PC-9 (cell line): ENCODE data around the gene HCFC1R1. TPM values are rescaled to one million over a fixed set of nuclear protein-coding genes. Genes with fewer than 3 reads are reported as not detected.

Experiments
- BruUV-seq: library from RNA; stranded (reverse); fragments of 400-500 nt; replicated peaks from 2 replicates; lab custom pipeline; 2021; lab: Mats Ljungman, UMichigan
- CTCF ChIA-PET: fragments of 300-600 bp; sonication (Branson Sonifier 250); formaldehyde crosslinking; loops from one replicate; lab custom pipeline; 2022; ENCODE audit warnings: antibody characterized with exemption; lab: Charles Lee
- POLR2A ChIA-PET: fragments of 300-600 bp; sonication (Branson Sonifier 250); formaldehyde crosslinking; loops from one replicate; lab custom pipeline; 2022; ENCODE audit warnings: antibody characterized with exemption; ENCODE audit not compliant: unreplicated experiment; lab: Charles Lee
- DNase-seq, 2 experiments: peaks; one replicate each; pipeline versions ENCODE4 v3.0.0 to v3.0.0-alpha.2; 2015 to 2022; ENCODE audit warnings: mixed read lengths in 1 of 2
- H2AFZ ChIP-seq: fragments of 200-600 bp; sonication (generic); 2 replicates; pipeline ENCODE4 v1.8.1; 2017; ENCODE audit warnings: antibody characterized with exemption
- H3F3A ChIP-seq: fragments of 200-600 bp; sonication (generic); 2 replicates; pipeline ENCODE4 v1.8.1; 2017; ENCODE audit warnings: antibody characterized with exemption, mild to moderate bottlenecking, low read depth; ENCODE audit not compliant: insufficient read depth
- H3K27ac ChIP-seq: fragments of 200-600 bp; sonication (generic); 2 replicates; pipeline ENCODE4 v1.6.1; 2016; ENCODE audit warnings: mixed run types
- H3K27me3 ChIP-seq: fragments of 200-600 bp; sonication (generic); 2 replicates; pipeline ENCODE4 v1.6.1; 2016; ENCODE audit warnings: low read depth, mixed run types; ENCODE audit not compliant: insufficient read depth
- H3K36me3 ChIP-seq: fragments of 200-600 bp; sonication (generic); 2 replicates; pipeline ENCODE4 v1.6.1; 2016; ENCODE audit warnings: low read depth, mixed run types
- H3K4me1 ChIP-seq: fragments of 200-600 bp; sonication (generic); replicated peaks from 2 replicates; pipeline ENCODE4 v1.6.1; 2016; ENCODE audit warnings: mixed run types; ENCODE audit not compliant: insufficient read depth
- H3K4me2 ChIP-seq: fragments of 200-600 bp; sonication (generic); 2 replicates; pipeline ENCODE4 v1.6.1; 2017; ENCODE audit warnings: mixed run types
- H3K4me3 ChIP-seq: fragments of 200-600 bp; sonication (generic); 2 replicates; pipeline ENCODE4 v1.6.1; 2016; ENCODE audit warnings: mixed run types
- H3K79me2 ChIP-seq: fragments of 200-600 bp; sonication (generic); 2 replicates; pipeline ENCODE4 v1.6.1; 2017; ENCODE audit warnings: low read depth, mixed run types
- H3K9me2 ChIP-seq: fragments of 200-600 bp; sonication (generic); 2 replicates; pipeline ENCODE4 v1.8.1; 2017; ENCODE audit warnings: mild to moderate bottlenecking; ENCODE audit not compliant: insufficient read depth
- H3K9me3 ChIP-seq: fragments of 200-600 bp; sonication (generic); 2 replicates; pipeline ENCODE4 v1.8.1; 2016; ENCODE audit warnings: low read depth; ENCODE audit not compliant: insufficient read depth
- H4K20me1 ChIP-seq: fragments of 200-600 bp; sonication (generic); 2 replicates; pipeline ENCODE4 v1.8.1; 2017; ENCODE audit not compliant: insufficient read depth
- EZH2 ChIP-seq: fragments of 200-600 bp; sonication (generic); IDR thresholded peaks from 2 replicates; pipeline ENCODE4 v1.8.0; 2017; ENCODE audit warnings: antibody characterized with exemption, low read depth
- intact Hi-C: fragments of 100-400 bp; cut with micrococcal nuclease; formaldehyde crosslinking; loops from one replicate; pipeline ENCODE4 v1.10.0; 2022; ENCODE audit not compliant: unreplicated experiment
- total RNA-seq: library from RNA; stranded (reverse); gene quantifications from 2 replicates; pipeline ENCODE4 v1.2.3, GENCODE V29; 2021
- TF ChIP-seq, protein P1 (sequence below): fragments of 200-600 bp; sonication (generic); conservative IDR thresholded peaks from 2 replicates; pipeline ENCODE4 v1.6.1; 2017; ENCODE audit warnings: mixed run types, antibody characterized with exemption, mild to moderate bottlenecking, moderate library complexity

The HCFC1R1 gene
- total RNA-seq, 1 experiment from 2014 or later, result 118 TPM

DNA sequence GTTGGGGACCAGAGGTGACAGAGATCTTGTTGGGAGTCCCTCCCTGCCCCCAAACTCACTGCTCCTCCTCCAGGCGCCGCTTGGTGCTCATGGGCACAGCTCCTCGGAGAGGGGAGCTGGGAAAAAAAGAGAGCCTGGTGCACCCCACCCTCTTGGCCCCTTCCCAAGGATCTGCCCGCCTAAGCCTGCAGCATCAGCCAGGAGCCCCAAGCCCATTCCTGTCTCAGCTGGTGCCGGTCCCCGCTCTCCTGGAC is 400 bp downstream of the HCFC1R1 start:
- peaks cover 28% of the 10 kb centered on the region for H3K79me2 ChIP-seq
- peaks cover 13% of the 10 kb centered on the region for H3K4me1 ChIP-seq
- intact Hi-C loops, result loop anchor here (1.0 to 2.0 kb wide), 2 partner anchors 43 to 53 kb away; partner anchors contain the start of gene PKMYT1
- no peak overlapping the region for H2AFZ ChIP-seq
- peaks cover 51% of the 10 kb centered on the region for H3F3A ChIP-seq
- H3K9me3 ChIP-seq, result no peaks in the 10 kb centered on the region
- peaks cover 10% of the 10 kb centered on the region for H4K20me1 ChIP-seq
- H3K4me2 ChIP-seq, result peak overlapping the region; percentile 100
- peaks cover 11% of the 10 kb centered on the region for H3K36me3 ChIP-seq
- BruUV-seq, result no TSS peak
- H3K27ac ChIP-seq, result peak overlapping the region; percentile 97
- ChIA-PET CTCF (interaction anchor here (0.6 to 1.8 kb wide), 3 partner anchors 16 to 34 kb away, joined by 3 to 8 read pairs (median 4); no protein-coding TSS in a partner anchor), POLR2A (interaction anchor here (0.6 to 5.1 kb wide), 13 partner anchors 8 to 1441 kb away, joined by 3 to 87 read pairs (median 5); partner anchors contain the start of genes CLDN9 and ZNF213)
- TF ChIP-seq, protein P1, sequence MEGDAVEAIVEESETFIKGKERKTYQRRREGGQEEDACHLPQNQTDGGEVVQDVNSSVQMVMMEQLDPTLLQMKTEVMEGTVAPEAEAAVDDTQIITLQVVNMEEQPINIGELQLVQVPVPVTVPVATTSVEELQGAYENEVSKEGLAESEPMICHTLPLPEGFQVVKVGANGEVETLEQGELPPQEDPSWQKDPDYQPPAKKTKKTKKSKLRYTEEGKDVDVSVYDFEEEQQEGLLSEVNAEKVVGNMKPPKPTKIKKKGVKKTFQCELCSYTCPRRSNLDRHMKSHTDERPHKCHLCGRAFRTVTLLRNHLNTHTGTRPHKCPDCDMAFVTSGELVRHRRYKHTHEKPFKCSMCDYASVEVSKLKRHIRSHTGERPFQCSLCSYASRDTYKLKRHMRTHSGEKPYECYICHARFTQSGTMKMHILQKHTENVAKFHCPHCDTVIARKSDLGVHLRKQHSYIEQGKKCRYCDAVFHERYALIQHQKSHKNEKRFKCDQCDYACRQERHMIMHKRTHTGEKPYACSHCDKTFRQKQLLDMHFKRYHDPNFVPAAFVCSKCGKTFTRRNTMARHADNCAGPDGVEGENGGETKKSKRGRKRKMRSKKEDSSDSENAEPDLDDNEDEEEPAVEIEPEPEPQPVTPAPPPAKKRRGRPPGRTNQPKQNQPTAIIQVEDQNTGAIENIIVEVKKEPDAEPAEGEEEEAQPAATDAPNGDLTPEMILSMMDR, result no peak
- no peak for TF ChIP-seq EZH2
- DNase-seq, result peak; percentile 86 to 89
- H3K4me3 ChIP-seq, result peak overlapping the region; percentile 76
- H3K9me2 ChIP-seq, result no peaks in the 10 kb centered on the region
- no peaks in the 10 kb centered on the region for H3K27me3 ChIP-seq

DNA sequence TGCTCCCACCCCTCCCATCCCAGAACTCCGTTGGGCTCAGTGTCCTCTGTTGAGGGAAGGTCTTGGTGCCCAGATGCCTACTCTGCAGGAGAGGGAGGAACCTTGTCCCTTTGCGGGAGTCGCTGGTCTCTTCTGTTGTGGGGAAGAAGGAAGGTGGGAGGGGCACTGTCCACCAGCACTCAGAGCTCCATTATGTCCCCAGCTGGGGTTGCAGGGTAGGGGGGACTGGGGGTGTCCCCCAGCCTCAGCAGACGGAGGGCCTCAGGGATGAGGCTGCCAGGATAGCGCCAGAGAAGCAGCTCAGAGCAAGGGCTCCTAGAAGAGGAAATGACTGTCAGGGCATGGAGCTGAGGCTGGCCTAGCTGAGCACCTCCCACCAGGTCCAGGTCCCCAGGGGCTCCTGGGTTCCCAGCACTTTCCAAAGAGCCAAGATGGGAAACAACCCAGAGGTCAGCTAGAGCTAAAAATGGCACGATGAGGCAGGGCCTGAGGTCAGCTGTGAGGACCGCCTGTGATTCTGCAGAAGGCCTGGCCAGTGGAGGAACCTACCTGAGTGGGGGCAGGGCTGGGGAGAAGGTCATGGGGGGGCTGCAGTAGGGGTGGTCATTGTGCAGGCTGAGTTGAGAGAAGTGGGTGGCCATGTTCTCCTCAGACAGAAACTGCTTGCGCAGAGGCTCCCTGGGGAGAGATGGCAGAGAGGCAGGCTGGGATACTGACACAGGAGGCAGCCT is 893 bp downstream of the HCFC1R1 start:
- Histone ChIP-seq H3K36me3 (peaks cover 11% of the 10 kb centered on the region), H3F3A (peaks cover 50% of the 10 kb centered on the region), H3K9me3 (no peaks in the 10 kb centered on the region), H2AFZ (no peak overlapping the region), H4K20me1 (peaks cover 10% of the 10 kb centered on the region), H3K27ac (peak overlapping the region; percentile 97), H3K4me3 (peak overlapping the region; percentile 76), H3K4me2 (peak overlapping the region; percentile 100), H3K79me2 (peaks cover 28% of the 10 kb centered on the region), H3K9me2 (no peaks in the 10 kb centered on the region), H3K27me3 (no peaks in the 10 kb centered on the region), H3K4me1 (peaks cover 11% of the 10 kb centered on the region)
- CTCF ChIA-PET, result interaction anchor here (0.6 to 1.8 kb wide), 3 partner anchors 16 to 34 kb away, joined by 3 to 8 read pairs (median 4); no protein-coding TSS in a partner anchor
- intact Hi-C loops, result loop anchor here (1.0 to 2.0 kb wide), 2 partner anchors 42 to 53 kb away; partner anchors contain the start of gene PKMYT1
- DNase-seq, result no peak
- TSS peak; percentile 44 for BruUV-seq
- POLR2A ChIA-PET, result interaction anchor here (0.6 to 5.1 kb wide), 13 partner anchors 8 to 1442 kb away, joined by 3 to 87 read pairs (median 6); partner anchors contain the start of genes CLDN9, KREMEN2 and ZSCAN10
- no peak for TF ChIP-seq EZH2
- TF ChIP-seq, protein P1, result no peak

DNA sequence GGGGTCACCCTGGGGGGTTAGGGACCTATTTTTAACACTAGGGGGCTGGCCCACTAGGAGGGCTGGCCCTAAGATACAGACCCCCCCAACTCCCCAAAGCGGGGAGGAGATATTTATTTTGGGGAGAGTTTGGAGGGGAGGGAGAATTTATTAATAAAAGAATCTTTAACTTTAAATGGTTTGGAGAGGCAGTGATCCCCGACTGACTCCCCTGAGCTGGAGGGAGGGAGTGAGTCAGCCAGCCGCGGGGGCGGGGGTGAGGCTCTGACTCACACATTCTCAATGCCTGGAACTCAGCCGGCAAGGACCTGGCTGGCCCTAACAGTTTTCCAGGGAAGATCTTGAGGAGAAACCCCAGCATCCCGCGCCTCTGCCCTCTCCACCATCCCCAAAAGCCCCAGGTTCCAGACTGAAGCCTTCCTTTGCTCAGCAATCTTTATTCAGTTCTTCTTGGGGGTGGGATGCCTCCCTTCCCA is 1.5 kb downstream of the HCFC1R1 start:
- Histone ChIP-seq H3K9me2 (no peaks in the 10 kb centered on the region), H3K4me2 (peak overlapping the region; percentile 100), H3K36me3 (peaks cover 11% of the 10 kb centered on the region), H2AFZ (no peak overlapping the region), H3K4me1 (peaks cover 8% of the 10 kb centered on the region), H3F3A (peaks cover 44% of the 10 kb centered on the region), H3K9me3 (no peaks in the 10 kb centered on the region), H3K79me2 (peaks cover 28% of the 10 kb centered on the region), H4K20me1 (peaks cover 10% of the 10 kb centered on the region), H3K27ac (peak overlapping the region; percentile 97), H3K4me3 (peak overlapping the region; percentile 76), H3K27me3 (no peaks in the 10 kb centered on the region)
- peak; percentile 89 to 95 for DNase-seq
- no peak for TF ChIP-seq EZH2
- TF ChIP-seq, protein P1, result no peak
- ChIA-PET POLR2A (interaction anchor here (0.6 to 5.1 kb wide), 9 partner anchors 9 to 1549 kb away, joined by 3 to 87 read pairs (median 9); partner anchors contain the start of genes CLDN9, KREMEN2, ZNF213 and ZSCAN10), CTCF (interaction anchor here (0.6 kb wide), 1 partner anchor 12 kb away, joined by 3 read pairs; no protein-coding TSS in a partner anchor)
- intact Hi-C loops, result loop anchor here (2.0 kb wide), 1 partner anchor 41 kb away; the partner anchor contains the start of gene PKMYT1
- BruUV-seq, result no TSS peak
